ENCODE data around the gene THSD4. TPM values are rescaled to one million over a fixed set of nuclear protein-coding genes. Genes with fewer than 3 reads are reported as not detected.

The THSD4 gene
- total RNA-seq, 4 donors from 2014 or later: 10.7 to 59.5 (median 49.0) TPM

- H3K4me1 ChIP-seq: no peaks in the 10 kb centered on the region
- H3K27ac ChIP-seq: no peak overlapping the region
- H3K9me3 ChIP-seq: no peaks in the 10 kb centered on the region
- TF ChIP-seq POLR2A (IDR thresholded peaks at IDR 0.05): no peak
- TF ChIP-seq, protein P1, sequence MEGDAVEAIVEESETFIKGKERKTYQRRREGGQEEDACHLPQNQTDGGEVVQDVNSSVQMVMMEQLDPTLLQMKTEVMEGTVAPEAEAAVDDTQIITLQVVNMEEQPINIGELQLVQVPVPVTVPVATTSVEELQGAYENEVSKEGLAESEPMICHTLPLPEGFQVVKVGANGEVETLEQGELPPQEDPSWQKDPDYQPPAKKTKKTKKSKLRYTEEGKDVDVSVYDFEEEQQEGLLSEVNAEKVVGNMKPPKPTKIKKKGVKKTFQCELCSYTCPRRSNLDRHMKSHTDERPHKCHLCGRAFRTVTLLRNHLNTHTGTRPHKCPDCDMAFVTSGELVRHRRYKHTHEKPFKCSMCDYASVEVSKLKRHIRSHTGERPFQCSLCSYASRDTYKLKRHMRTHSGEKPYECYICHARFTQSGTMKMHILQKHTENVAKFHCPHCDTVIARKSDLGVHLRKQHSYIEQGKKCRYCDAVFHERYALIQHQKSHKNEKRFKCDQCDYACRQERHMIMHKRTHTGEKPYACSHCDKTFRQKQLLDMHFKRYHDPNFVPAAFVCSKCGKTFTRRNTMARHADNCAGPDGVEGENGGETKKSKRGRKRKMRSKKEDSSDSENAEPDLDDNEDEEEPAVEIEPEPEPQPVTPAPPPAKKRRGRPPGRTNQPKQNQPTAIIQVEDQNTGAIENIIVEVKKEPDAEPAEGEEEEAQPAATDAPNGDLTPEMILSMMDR (IDR thresholded peaks at IDR 0.05): no peak
- H3K27me3 ChIP-seq: no peaks in the 10 kb centered on the region
- DNase-seq: no peak
- H3K36me3 ChIP-seq: no peaks in the 10 kb centered on the region
- no peak overlapping the region for H3K4me3 ChIP-seq
Measured at GRCh38 chr15:71221417-71221816, 106.1 kb downstream of the THSD4 start.

GRCh38 chr15:71223516-71223915, 108.2 kb downstream of the THSD4 start:
- H3K27ac ChIP-seq: no peak overlapping the region
- H3K4me3 ChIP-seq: no peak overlapping the region
- H3K4me1 ChIP-seq: no peaks in the 10 kb centered on the region
- no peak for TF ChIP-seq POLR2A (IDR thresholded peaks at IDR 0.05)
- TF ChIP-seq, protein P1 (IDR thresholded peaks at IDR 0.05): no peak
- no peaks in the 10 kb centered on the region for H3K27me3 ChIP-seq
- H3K9me3 ChIP-seq: no peaks in the 10 kb centered on the region
- H3K36me3 ChIP-seq: no peaks in the 10 kb centered on the region
- no peak for DNase-seq

- Histone ChIP-seq H3K36me3 (no peaks in the 10 kb centered on the region), H3K9me3 (no peaks in the 10 kb centered on the region), H3K4me3 (no peak overlapping the region), H3K4me1 (no peaks in the 10 kb centered on the region), H3K27ac (no peak overlapping the region), H3K27me3 (no peaks in the 10 kb centered on the region)
- TF ChIP-seq, protein P1 (IDR thresholded peaks at IDR 0.05): no peak
- TF ChIP-seq POLR2A (IDR thresholded peaks at IDR 0.05): no peak
- no peak for DNase-seq
Measured at GRCh38 chr15:71224024-71224423, 108.8 kb downstream of the THSD4 start.

DNA sequence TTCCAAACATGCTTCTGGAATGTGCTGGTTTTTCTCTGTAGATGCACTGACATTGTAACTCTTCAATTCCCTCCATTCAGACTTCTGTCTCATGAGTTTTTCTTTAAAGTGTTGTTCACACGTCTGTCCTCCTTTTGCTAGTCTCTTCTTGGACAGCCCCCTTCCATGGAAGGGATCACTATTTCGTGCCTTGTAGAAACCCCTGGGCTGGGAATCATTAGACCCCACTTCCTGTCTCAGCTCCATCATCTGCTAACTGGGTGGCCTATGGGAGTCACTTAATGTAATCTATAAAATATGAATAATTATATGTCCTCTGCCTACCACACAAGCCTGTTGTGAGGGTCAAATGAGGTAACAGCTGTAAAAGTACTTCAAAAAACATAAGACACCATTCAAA, 110.6 kb downstream of the THSD4 start:
- TF ChIP-seq POLR2A (IDR thresholded peaks at IDR 0.05): no peak
- TF ChIP-seq, protein P1 (IDR thresholded peaks at IDR 0.05): no peak
- Histone ChIP-seq H3K27me3 (no peaks in the 10 kb centered on the region), H3K4me1 (peaks cover 0 to 1% (median 0%) of the 10 kb centered on the region in 4 donors), H3K36me3 (no peaks in the 10 kb centered on the region), H3K27ac (no peak overlapping the region), H3K9me3 (no peaks in the 10 kb centered on the region), H3K4me3 (no peak overlapping the region)
- no peak for DNase-seq

DNA sequence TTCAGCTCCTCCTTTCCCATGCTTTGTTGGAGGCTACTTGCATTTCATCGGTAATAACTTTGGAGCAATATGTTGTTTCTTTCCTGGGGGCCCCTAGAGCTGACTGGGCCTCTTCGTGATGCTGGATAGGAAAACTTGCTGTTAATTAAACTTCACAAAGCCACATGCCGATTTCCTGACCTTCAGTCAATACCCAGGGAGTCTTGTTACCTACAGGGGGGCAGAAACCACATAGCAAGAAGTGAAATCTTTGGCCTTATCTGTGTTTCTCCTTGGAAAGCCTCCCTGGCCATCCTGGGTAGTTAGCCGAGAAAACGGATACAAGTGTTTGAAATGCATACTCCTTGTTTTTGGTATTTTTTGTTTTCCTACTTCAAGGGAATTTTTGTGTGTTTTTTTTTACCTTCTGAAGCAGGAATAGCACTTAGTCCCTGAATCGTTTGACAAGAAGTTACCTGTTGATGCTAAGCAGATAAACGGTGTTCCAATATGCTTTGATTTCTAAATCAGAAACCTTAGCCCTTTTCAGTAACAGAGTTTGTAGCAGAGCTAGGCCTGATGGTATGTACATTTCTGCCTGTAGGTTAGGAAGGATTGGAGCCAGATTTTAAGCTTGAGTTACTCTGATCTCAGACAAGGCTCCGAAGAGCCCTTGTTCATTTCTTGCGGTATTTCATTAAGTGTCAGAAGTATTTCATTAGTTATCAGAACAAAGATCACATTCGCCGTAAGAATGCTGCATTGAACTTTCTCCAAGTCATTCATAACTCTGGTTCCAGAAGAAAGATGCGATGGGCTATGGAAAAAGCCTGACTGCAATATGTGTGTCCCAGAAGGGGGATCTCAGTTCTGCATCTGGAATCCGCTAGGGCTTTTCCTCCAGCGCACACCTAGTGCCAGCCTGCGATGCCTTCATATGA, 111.5 kb downstream of the THSD4 start:
- H3K27ac ChIP-seq: no peak overlapping the region
- H3K9me3 ChIP-seq: no peaks in the 10 kb centered on the region
- H3K4me1 ChIP-seq: peaks cover 0 to 8% (median 0%) of the 10 kb centered on the region in 4 donors
- H3K4me3 ChIP-seq: no peak overlapping the region
- no peaks in the 10 kb centered on the region for H3K36me3 ChIP-seq
- TF ChIP-seq, protein P1 (IDR thresholded peaks at IDR 0.05): no peak
- TF ChIP-seq POLR2A (IDR thresholded peaks at IDR 0.05): no peak
- H3K27me3 ChIP-seq: no peaks in the 10 kb centered on the region
- DNase-seq: no peak
